NCI-H1930 (cell line): ENCODE results near the gene SPDYA.
"Not testable (repeated sequence)": the region's sequence is repeated elsewhere in the genome, so short reads cannot be mapped to it uniquely, and the experiment has no call there.

Experiments used
- DNase-seq, 2 experiments: peaks; one replicate each; lab custom pipeline; 2025; lab: John Stamatoyannopoulos, UW

The SPDYA gene

DNA sequence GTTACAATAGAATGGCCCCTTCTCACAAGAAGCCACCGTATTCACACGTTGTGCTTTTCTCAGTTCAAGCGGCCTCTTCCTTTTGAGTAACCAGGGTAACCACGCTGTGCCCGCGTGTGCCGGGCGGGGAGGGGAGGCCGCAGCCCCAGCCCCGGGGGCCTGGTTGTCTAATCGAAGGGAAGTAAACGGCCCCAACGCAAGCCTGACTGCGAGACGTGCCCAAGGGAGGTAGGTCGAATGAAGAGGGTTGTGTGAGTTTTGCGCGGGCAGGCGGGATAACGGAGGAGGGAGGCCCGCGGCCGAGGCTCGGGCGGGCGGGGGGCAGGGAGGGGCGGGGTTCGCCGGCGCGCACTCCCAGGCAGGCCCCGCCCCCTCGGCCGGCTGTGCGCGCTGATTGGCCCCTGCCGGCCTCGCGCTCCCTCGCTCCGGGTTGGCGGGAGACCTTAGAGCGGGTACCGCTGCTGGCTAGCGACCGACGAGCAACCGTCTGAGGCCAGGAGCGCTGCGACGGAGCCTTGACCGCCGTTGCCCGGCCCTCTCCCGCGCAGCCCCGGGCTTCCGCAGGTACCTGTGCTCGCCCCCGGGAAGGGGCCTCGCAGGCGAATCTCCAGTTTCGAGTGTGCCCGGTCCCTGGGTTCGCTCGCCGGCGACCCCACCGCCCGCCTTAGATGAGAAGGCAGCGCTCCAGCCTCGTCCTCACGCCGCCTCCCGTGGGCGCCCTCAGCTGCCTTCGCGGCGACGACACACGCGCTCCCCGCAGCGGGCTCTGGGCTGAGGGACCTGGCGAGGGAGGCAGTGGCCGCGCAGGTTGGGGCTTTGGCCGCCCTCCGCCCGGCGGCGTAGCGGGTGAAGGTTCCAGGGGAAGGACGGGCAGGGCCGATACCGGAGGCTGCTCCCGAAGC lies at the start of gene SPDYA:
Gene SPDYA, plus strand, starts transcription at position 451 of the 902 bp plus-strand sequence. CDS start 5,181 bp downstream, outside the sequence.
- DNase-seq, result no peak

DNA sequence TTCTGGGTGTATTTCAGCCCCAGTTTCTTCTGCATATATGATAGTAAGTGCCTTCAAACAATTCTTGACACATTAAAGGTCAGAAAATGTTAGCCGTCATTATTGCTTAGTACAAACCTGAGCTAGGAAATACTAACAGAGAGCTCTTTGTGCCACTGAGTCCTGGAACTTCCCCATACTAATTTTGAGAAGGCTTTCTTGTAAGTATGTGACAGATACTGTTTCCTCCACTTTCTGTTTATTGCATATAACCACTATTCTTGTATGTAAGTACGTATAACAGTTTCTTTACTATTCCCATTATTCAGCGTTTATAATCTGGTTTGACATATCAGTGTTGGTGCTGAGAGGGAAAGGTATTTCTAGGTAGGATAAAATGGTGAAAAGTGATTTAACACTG lies 49.2 kb upstream of the SPDYA start:
- DNase-seq, result no peak

DNA sequence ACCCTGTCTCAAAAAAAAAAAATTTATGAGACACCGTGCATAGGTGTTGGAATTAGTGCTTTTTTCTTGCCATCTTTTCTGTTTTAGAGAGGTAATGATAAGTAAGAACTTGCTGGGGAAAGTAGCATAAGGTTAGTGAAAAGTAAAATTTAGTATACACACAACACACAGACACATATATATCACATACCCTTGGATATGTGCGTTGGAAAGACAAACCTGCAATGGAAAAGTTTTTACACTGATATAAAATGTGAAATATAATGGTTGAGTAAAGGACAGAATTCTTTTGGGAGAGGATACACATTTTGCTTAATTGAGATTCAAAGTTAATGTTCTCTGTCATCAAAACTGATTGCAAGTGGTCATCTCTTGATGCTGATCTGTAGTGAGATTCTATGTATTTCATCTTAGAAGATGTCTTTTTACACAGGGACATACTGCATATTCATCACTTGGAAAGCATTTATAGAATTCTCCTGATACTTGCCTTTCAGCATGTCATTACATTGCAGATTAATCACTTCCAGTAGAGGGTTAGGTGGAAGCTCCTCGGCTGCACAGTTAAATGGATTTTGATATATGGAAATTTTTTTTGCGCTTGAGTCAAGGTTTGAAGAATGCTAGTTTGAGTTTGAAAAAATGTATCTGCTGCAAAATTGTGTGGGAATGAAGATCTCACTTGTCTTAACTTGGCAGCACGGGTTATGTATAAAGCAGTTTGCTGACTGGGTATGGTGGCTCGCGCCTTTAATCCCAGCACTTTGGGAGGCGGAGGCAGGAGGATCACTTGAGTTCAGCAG lies 45.5 kb upstream of the SPDYA start:
- no peak for DNase-seq

DNA sequence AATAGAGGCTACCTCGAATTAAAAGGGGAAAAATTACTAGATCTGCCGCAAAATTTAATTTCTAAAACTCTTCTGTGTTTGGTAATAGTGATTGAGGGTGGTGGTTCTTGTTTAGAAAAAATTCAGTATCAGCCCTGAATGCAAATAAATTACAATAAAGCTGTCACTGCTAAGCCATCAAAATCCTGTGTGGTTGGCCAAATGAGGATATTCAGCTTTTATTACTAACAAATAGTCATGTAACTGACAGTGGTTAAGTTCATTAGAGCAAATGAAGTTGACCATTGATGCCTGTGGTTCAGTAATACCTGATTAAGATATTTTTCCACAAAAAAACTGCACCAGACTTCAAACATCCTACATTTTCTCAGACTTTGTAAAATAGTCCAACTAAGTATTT lies 44.6 kb upstream of the SPDYA start:
- DNase-seq, result no peak

DNA sequence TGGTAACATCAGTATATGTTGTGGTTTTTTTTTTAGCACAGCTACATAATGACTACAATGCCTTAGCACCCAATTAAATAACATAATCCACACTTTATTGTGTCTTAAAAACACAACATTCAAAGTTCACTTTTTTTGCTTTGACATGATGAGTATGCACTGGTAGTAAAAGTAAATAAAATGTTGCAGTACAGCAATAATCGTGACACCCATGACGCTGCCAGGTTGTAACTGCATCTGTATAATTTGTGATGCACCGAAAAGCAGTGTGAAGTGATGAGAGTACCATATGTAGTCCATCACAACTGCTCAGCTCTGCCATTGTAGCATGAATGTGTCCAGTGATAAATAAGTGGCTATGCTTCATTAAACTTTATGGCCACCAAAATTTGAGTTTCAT lies 43.3 kb upstream of the SPDYA start:
- DNase-seq, result no peak

DNA sequence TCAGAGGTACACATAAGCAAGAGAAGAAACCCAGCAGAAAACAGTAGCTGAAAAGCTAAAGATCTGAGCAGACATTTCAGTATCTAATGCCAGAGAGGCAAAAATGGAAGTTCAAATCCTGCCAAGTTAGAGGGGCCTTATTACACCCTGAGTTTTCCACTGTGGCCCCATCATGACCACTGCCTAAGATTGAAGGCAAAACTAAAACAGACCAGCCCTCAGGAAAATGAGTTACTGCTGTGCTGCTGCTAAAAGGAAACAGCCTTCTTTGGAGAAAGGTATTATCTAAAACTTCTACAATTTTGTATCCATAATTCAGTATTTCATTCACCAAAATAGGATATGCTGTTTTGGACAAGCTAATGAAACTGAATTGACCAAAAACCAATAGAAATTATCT lies 42.2 kb upstream of the SPDYA start:
- no peak for DNase-seq

DNA sequence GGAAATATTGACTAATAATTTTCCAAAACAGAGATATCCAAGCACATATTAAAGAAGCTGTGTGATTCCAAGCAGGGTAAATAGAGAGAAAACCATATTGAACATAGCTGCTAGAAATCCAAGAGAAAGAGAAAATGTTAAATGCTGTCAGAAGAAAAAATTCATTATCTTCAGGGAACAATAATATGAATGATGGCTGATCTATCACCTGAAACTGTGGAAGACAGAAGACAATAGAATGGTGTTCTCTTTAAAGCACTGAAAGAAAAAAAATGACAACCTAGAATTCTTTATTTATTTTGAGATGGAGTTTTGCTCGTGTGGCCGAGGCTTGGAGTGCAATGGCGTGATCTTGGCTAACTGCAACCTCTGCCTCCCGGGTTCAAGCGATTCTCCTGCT lies 41.7 kb upstream of the SPDYA start:
- no peak for DNase-seq

DNA sequence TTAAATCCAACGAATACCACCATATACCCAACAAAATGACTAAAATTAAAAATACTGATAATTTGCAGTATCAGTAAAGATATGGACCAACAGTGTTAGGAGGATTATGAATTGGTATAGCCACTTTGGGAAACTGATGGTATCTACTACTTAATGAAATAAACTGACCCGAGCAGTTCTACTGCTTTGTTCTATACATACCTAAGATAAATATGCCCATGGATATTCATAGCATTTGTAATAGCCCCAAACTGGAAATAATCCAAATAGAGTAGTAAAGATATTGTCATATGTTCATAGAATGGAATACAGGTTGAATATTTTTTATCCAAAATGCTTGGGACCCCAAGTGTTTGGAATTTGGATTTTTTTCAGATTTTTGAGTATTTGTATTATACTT lies 38.3 kb upstream of the SPDYA start:
- DNase-seq, result no peak

DNA sequence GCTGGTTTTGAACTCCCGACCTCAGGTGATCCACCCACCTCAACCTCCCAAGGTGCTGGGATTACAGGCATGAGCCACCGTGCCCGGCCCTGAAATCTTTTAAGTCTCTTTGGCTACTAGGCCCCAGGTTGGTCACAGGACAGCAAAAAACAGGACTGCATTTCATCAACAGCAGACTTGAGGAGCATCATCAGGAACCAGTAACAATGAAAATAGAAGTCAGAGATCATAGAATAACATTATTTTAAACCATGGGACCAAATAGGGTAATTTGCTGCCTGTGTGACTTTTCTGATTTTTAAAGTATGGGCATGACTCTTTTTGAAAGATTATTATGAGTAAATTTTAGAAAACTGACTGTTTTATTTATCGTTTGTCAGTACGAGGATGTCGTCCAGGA lies 34.2 kb upstream of the SPDYA start:
- no peak for DNase-seq

DNA sequence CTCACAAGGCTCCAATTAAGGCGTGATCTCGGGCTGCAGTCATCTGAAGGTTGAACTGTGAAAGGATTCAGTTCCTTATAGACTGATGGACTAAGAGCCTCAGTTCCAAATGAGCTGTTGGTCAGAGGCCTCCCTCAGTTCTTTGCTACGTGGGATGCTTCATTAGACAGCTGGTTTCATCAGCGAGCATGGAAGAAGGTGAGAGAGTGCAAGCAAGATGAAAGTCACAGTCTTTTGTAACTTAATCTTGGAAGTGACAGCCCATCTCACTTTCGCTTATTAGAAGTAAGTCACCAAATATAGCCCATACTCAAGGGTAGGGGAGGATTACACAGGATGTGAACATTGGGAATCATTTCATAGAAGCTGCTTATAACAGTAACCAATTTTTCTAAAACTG lies 32.2 kb upstream of the SPDYA start:
- no peak for DNase-seq

DNA sequence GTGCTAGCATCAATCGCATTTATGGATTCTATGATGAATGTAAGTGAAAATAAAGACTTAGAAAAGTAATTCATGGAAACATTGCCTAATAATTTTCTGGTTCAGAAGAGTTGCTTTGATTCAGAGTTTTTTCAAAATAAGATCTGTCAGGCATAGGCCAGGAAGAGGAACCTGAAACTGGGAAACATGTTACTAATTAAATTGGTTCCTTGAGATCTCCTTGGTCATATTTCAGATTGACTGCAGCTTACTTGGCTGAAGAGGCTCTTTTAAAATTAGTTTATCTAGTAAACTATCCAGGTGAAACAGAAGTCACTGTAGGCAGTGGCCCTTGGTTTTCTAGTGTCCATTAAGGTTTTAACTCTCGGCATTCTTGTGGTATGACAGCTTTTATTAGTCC lies 31.6 kb upstream of the SPDYA start:
- DNase-seq, result no peak

DNA sequence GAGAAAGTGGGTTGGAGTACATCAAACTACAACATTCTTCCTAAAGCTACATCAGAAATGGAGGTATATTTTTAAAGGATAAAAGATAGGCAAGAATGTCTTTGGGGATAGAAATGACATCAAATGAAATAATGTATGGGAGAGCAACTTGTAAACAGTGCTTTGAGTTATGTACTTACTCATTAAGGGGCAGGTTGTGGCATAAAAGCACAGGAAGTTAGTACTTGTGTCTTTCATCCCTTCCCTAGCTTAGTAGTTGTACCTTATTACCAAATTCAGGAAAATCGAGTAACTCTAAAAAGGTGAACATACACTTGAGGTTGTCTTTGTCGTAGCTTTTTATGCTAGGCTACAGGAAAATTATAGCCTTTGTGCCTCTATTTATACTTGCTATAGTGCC lies 30.1 kb upstream of the SPDYA start:
- no peak for DNase-seq

DNA sequence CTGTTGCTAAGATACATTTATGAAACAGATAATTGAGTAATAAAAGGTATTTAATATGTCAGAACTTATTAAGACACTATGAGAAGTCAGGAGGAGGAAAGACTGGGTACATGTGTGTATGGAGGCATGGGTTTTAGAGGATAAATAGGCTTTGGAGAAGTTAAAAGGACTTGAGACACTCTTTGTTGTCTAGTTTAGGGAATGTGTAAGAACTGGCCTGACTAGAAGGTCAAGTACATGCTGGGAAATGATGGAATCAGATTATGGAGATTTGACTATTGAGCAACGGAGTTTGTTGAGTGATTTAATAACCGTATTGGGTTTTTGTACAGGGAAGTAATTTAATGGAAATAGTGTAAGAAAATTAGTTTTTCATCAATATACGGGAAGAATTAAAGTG lies 28.2 kb upstream of the SPDYA start:
- no peak for DNase-seq

DNA sequence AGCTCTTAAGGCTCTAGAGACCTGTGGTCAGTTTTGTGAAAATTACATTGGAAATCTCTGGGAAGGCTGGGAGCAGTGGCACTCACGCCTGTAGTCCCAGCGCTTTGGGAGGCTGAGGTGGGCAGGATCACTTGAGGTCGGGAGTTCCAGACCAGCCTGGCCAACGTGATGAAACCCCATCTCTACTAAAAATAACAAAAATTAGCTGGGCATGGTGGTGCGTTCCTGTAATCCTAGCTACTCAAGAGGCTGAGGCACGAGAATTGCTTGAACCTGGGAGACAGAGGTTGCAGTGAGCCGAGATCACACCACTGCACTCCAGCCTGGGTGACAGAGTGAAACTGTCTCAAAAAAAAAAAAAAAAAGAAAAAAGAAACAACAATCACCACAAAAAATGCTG lies 26.1 kb upstream of the SPDYA start:
- DNase-seq, result not testable (repeated sequence)

DNA sequence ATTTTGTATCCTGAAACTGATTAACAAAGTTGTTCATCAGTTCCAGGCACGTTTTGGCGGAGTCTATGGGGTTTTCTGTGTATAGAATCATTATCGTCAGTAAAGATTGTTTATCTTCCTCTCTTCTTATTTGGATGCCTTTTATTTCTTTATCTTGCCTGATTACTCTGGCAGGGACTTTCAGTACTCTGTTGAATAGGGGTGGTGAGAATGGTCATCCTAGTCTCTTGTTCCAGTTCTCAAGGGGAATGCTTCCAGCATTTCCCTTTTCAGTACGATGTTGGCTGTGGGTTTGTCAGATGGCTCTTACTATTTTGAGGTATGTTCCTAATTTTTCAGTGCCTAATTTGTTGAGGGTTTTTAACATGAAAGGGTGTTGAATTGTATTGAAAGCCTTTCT lies 14.0 kb upstream of the SPDYA start:
- DNase-seq, result peak; percentile 13 to 38

DNA sequence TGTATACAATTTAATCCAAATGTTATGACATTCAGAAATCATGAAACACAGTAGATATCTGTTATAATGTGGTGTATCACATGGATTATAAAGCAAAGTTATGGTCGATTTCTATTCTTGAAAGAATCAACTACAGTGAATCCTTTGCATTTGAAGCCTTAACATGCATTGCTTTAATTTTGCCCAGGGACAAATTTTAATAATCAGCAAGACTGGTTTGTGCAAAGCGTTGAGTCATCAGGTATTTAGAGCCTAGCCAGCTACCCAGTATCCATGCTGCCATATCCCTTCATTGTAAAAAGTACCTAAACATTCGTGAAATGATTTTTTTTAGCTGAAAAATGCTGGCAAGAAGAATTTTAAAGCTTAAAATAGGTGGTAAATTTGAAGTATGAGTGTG lies 8.9 kb upstream of the SPDYA start:
- DNase-seq, result no peak

DNA sequence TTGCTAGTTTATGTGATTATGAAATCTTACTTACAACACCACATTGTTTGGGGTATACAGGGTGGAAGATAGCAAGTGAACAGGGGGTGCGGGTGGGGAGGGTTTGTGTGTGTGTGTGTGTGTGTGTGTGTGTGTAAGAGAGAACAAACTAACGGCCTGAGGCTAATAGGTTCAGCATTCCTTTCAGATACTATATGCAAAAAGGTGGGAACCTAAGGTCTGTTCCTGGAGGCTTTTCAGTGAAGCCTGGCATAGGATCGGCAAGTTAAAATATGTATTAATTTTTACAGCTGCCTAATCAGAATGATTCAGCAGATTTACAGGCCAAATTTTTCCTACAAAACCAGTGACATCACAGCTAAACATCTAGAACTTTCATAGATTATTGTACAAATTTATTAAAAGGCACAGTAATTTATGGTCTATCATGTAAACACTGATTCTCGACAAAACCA lies 7.6 kb upstream of the SPDYA start:
- DNase-seq, result no peak

DNA sequence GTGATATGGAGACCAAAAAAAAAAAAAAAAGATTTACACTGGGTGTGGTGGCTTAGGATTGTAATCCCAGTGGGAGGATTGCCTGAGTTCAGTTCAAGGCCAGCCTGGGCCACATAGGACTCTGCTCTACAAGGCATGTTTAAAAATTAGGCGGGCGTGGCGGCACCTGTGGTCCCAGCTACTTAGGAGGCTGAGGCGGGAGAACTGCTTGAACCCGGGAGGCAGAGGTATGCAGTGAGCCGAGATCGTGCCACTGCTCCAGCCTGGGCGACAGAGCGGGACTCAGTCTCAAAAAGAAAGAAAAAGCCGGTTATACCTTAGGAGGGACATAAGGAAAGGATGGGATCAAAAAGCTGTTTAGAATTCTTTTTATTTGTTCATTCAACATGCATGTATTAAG lies 707 bp upstream of the SPDYA start:
- no peak for DNase-seq

DNA sequence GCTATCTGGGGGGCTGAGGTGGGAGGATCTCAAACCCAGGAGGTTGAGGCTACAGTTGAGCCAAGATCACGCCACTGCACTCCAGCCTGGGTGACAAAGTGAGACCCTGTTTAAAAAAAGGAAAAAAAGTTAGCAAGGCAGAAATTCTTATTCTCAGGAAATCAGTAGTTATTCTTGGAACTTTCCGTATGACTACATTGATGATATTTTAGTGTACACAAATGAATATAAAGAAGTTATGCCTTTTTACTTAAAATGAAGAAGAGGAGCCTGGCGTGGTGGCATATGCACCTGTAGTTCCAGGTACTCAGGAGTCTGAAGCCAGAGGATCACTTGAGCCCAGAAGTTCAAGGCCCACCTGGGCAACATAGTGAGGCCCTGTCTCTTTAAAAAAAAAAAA lies 7.4 kb downstream of the SPDYA start:
- no peak for DNase-seq

DNA sequence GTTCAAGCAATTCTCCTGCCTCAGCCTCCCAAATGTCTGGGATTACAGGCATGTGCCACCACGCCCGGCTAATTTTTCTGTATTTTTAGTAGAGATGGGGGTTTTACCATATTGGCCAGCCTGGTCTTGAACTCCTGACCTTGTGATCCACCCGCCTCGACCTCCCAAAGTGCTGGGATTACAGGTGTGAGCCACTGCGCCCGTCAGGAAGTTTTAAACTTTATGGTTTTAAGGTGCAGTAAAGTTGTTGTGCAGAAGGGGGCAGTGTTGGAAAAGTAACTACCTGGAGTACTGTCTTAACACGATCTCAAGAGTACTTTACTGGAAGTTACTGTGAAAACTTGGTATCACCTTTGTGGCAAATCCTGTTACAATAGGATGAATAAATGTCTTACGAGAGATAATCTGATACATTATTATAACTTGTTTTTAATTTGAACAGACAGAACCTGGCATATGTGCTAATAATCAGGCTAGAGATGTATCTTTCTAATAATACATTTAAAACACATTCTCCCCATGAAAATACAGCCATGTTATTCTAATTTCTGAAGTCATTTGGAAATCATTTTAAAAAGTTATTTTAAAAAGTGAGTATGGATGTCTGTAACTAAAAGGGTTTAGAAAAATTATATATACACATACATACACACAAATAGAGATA lies 10.8 kb downstream of the SPDYA start:
- no peak for DNase-seq

DNA sequence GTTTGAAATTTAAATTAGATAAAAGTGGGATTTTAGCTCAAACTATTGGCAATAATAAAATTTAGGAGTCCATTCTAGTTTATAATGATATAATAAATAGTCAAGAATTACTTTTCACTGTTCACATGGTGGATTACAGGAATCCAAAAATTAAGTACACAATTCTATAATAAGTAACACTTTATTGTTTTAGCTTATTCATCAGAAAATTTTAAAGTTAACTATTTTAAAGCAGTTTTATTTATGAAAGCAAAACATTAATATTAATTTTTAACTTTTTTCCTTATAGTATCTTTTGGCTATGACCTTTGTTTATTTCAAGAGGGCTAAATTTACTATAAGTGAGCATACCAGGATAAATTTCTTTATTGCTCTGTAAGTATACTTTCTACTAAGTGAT lies 11.4 kb downstream of the SPDYA start:
- no peak for DNase-seq

DNA sequence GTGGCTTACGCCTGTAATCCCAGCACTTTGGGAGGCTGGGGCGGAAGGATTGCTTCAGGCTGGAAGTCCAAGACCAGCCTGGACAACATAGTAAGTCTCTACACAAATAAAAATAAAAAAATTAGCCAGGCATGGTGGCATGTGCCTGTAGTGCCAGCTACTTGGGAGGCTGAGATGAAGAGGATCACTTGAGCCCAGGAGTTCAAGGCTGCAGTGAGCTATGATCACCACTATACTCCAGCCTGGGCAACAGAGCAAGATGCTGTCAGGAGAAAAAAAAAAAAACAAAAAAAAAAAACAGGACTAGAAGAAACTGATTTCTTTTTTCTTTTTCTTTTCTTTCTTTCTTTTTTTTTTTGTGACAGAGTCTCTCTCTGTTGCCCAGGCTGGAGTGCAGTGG lies 13.6 kb downstream of the SPDYA start:
- DNase-seq, result no peak

DNA sequence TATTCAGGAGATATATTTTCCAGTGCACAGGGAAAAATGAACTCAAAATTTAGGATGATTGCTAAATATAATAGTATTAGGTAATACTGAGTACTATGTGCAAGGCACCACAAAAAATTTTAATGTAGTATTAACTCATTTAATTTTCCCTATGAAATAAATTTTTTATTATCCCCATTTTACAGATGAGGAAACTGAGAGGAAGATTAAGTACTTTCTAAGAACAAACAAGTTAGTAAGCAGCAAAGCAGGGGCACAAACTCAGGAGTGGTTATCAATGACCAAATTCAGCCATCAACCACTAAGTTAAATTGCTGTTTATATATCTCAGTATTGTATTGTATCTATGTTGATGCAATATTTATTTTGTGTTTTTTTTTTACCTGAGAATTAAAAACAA lies 14.2 kb downstream of the SPDYA start:
- DNase-seq, result no peak
